ENCODE data around the gene PCDH15. TPM values are rescaled to one million over a fixed set of nuclear protein-coding genes. Genes with fewer than 3 reads are reported as not detected.
"Not testable (repeated sequence)": the region's sequence is repeated elsewhere in the genome, so short reads cannot be mapped to it uniquely, and the experiment has no call there.

The PCDH15 gene
- total RNA-seq, 1 donor from 2014 or later, result not detected

GRCh38 chr10:54530299-54530698 is 270.7 kb downstream of the PCDH15 start:
- DNase-seq (ENCODE audit: low spot score), result no peak
- TF ChIP-seq CTCF (IDR thresholded peaks at IDR 0.05), result no peak
- no peaks in the 10 kb centered on the region for H3K4me1 Mint-ChIP-seq (ENCODE audit: low read depth)
- H3K36me3 Mint-ChIP-seq (ENCODE audit: low read depth), result no peaks in the 10 kb centered on the region
- H3K27ac Mint-ChIP-seq (ENCODE audit: unreplicated experiment), result no peak overlapping the region
- H3K9me3 Mint-ChIP-seq (ENCODE audit: low read depth), result no peaks in the 10 kb centered on the region
- H3K4me3 Mint-ChIP-seq (ENCODE audit: unreplicated experiment), result no peak overlapping the region
- no peaks in the 10 kb centered on the region for H3K27me3 Mint-ChIP-seq (ENCODE audit: low read depth)

GRCh38 chr10:54525816-54526215 is 275.2 kb downstream of the PCDH15 start:
- Mint-ChIP-seq H3K27ac (ENCODE audit: unreplicated experiment) (no peak overlapping the region), H3K27me3 (ENCODE audit: low read depth) (no peaks in the 10 kb centered on the region), H3K36me3 (ENCODE audit: low read depth) (no peaks in the 10 kb centered on the region), H3K9me3 (ENCODE audit: low read depth) (no peaks in the 10 kb centered on the region), H3K4me1 (ENCODE audit: low read depth) (no peaks in the 10 kb centered on the region), H3K4me3 (ENCODE audit: unreplicated experiment) (no peak overlapping the region)
- DNase-seq (ENCODE audit: low spot score), result no peak
- TF ChIP-seq CTCF (IDR thresholded peaks at IDR 0.05), result no peak

- H3K4me1 Mint-ChIP-seq (ENCODE audit: low read depth); H3K27me3 Mint-ChIP-seq (ENCODE audit: low read depth); H3K36me3 Mint-ChIP-seq (ENCODE audit: low read depth); H3K4me3 Mint-ChIP-seq (ENCODE audit: unreplicated experiment); H3K27ac Mint-ChIP-seq (ENCODE audit: unreplicated experiment); DNase-seq (ENCODE audit: low spot score); H3K9me3 Mint-ChIP-seq (ENCODE audit: low read depth): not testable (repeated sequence)
Measured at GRCh38 chr10:54515244-54515643, 285.8 kb downstream of the PCDH15 start.

- peaks cover 2% of the 10 kb centered on the region for H3K27me3 Mint-ChIP-seq (ENCODE audit: low read depth)
- H3K9me3 Mint-ChIP-seq (ENCODE audit: low read depth), result no peaks in the 10 kb centered on the region
- TF ChIP-seq CTCF (IDR thresholded peaks at IDR 0.05), result no peak
- H3K4me1 Mint-ChIP-seq (ENCODE audit: low read depth), result no peaks in the 10 kb centered on the region
- H3K36me3 Mint-ChIP-seq (ENCODE audit: low read depth), result no peaks in the 10 kb centered on the region
- no peak for DNase-seq (ENCODE audit: low spot score)
- no peak overlapping the region for H3K27ac Mint-ChIP-seq (ENCODE audit: unreplicated experiment)
- H3K4me3 Mint-ChIP-seq (ENCODE audit: unreplicated experiment), result no peak overlapping the region
Measured at GRCh38 chr10:54503863-54504262, 297.2 kb downstream of the PCDH15 start.

- Mint-ChIP-seq H3K36me3 (ENCODE audit: low read depth) (no peaks in the 10 kb centered on the region), H3K27me3 (ENCODE audit: low read depth) (peaks cover 2% of the 10 kb centered on the region), H3K4me1 (ENCODE audit: low read depth) (no peaks in the 10 kb centered on the region), H3K27ac (ENCODE audit: unreplicated experiment) (no peak overlapping the region), H3K4me3 (ENCODE audit: unreplicated experiment) (no peak overlapping the region), H3K9me3 (ENCODE audit: low read depth) (peaks cover 2% of the 10 kb centered on the region)
- no peak for TF ChIP-seq CTCF (IDR thresholded peaks at IDR 0.05)
- no peak for DNase-seq (ENCODE audit: low spot score)
Measured at GRCh38 chr10:54501929-54502328, 299.1 kb downstream of the PCDH15 start.

- Mint-ChIP-seq H3K4me3 (ENCODE audit: unreplicated experiment) (no peak overlapping the region), H3K27me3 (ENCODE audit: low read depth) (no peaks in the 10 kb centered on the region), H3K36me3 (ENCODE audit: low read depth) (no peaks in the 10 kb centered on the region), H3K4me1 (ENCODE audit: low read depth) (no peaks in the 10 kb centered on the region), H3K9me3 (ENCODE audit: low read depth) (peaks cover 2% of the 10 kb centered on the region), H3K27ac (ENCODE audit: unreplicated experiment) (no peak overlapping the region)
- DNase-seq (ENCODE audit: low spot score), result no peak
- no peak for TF ChIP-seq CTCF (IDR thresholded peaks at IDR 0.05)
Measured at GRCh38 chr10:54496852-54497251, 304.2 kb downstream of the PCDH15 start.
